Activated CD8-positive, alpha-beta T cell treated with anti-CD3 and anti-CD28 coated beads for 36 hours (primary cell): ENCODE results near the gene CSH1. TPM values are rescaled to one million over a fixed set of nuclear protein-coding genes. Genes with fewer than 3 reads are reported as not detected.

ENCODE experiments used
- ATAC-seq: fragments of 200-7000 bp; cut with Tn5 transposase; one replicate; pipeline ENCODE4 v1.10.0; 2021; ENCODE audit warnings: mild to moderate bottlenecking, moderate library complexity
- CTCF ChIA-PET: fragments of 350-600 bp; sonication (Branson Sonifier 250); formaldehyde crosslinking; loops from one replicate; lab custom pipeline; 2021; ENCODE audit warnings: antibody characterized with exemption; lab: Charles Lee
- POLR2A ChIA-PET: fragments of 350-600 bp; sonication (Branson Sonifier 250); formaldehyde crosslinking; loops from one replicate; lab custom pipeline; 2021; ENCODE audit warnings: antibody characterized with exemption; lab: Charles Lee
- DNase-seq: peaks from one replicate; pipeline ENCODE4 v3.0.0-alpha.2; 2020
- H3K27ac Mint-ChIP-seq: one replicate; pipeline ENCODE4 v1.8.0; 2021; ENCODE audit warnings: mild to moderate bottlenecking, mixed read lengths
- H3K27me3 Mint-ChIP-seq: one replicate; pipeline ENCODE4 v1.8.0; 2021; ENCODE audit warnings: mixed read lengths
- H3K36me3 Mint-ChIP-seq: one replicate; pipeline ENCODE4 v1.8.0; 2021; ENCODE audit warnings: low read depth, mixed read lengths
- H3K4me1 Mint-ChIP-seq: one replicate; pipeline ENCODE4 v1.8.0; 2021; ENCODE audit warnings: low read depth, mixed read lengths
- H3K4me3 Mint-ChIP-seq: one replicate; pipeline ENCODE4 v1.8.0; 2021; ENCODE audit warnings: mild to moderate bottlenecking, moderate library complexity, mixed read lengths
- H3K9me3 Mint-ChIP-seq: one replicate; pipeline ENCODE4 v1.8.0; 2021; ENCODE audit warnings: mixed read lengths
- intact Hi-C: fragments of 100-400 bp; cut with micrococcal nuclease; formaldehyde crosslinking; loops from one replicate; pipeline ENCODE4 v1.10.0; 2022
- total RNA-seq, 2 experiments: library from RNA; stranded (reverse); gene quantifications; one replicate each; pipeline ENCODE4 v1.2.3, GENCODE V29; 2021
- TF ChIP-seq, protein P1 (sequence below): fragments of 200-600 bp; IDR thresholded peaks from one replicate; pipeline ENCODE4 v1.8.0; 2022; ENCODE audit warnings: antibody characterized with exemption, mild to moderate bottlenecking

Gene CSH1
- total RNA-seq, 2 experiments from 2014 or later, result not detected

- intact Hi-C loops, result no loop called here
- TF ChIP-seq, protein P1, sequence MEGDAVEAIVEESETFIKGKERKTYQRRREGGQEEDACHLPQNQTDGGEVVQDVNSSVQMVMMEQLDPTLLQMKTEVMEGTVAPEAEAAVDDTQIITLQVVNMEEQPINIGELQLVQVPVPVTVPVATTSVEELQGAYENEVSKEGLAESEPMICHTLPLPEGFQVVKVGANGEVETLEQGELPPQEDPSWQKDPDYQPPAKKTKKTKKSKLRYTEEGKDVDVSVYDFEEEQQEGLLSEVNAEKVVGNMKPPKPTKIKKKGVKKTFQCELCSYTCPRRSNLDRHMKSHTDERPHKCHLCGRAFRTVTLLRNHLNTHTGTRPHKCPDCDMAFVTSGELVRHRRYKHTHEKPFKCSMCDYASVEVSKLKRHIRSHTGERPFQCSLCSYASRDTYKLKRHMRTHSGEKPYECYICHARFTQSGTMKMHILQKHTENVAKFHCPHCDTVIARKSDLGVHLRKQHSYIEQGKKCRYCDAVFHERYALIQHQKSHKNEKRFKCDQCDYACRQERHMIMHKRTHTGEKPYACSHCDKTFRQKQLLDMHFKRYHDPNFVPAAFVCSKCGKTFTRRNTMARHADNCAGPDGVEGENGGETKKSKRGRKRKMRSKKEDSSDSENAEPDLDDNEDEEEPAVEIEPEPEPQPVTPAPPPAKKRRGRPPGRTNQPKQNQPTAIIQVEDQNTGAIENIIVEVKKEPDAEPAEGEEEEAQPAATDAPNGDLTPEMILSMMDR, result no peak
- ChIA-PET POLR2A (interaction anchor here (1.6 kb wide), 1 partner anchor 80 kb away, joined by 4 read pairs; no protein-coding TSS in a partner anchor), CTCF (interaction anchor here (0.7 to 2.8 kb wide), 3 partner anchors 11 to 51 kb away, joined by 3 to 11 read pairs (median 3); partner anchors contain the start of gene GH1)
- no peaks in the 10 kb centered on the region for H3K27me3 Mint-ChIP-seq
- DNase-seq (no peak), ATAC-seq (no peak)
- H3K27ac Mint-ChIP-seq, result no peak overlapping the region
- H3K9me3 Mint-ChIP-seq, result no peaks in the 10 kb centered on the region
- H3K4me3 Mint-ChIP-seq, result no peak overlapping the region
- no peaks in the 10 kb centered on the region for H3K4me1 Mint-ChIP-seq
- no peaks in the 10 kb centered on the region for H3K36me3 Mint-ChIP-seq
These were observed 43.0 kb upstream of the CSH1 start for GRCh38 chr17:63939401-63939800.

- Mint-ChIP-seq H3K4me3 (no peak overlapping the region), H3K36me3 (no peaks in the 10 kb centered on the region), H3K27me3 (no peaks in the 10 kb centered on the region), H3K4me1 (peaks cover 1% of the 10 kb centered on the region), H3K27ac (no peak overlapping the region), H3K9me3 (no peaks in the 10 kb centered on the region)
- intact Hi-C loops, result no loop called here
- ATAC-seq (no peak), DNase-seq (no peak)
- CTCF ChIA-PET, result interaction anchor here (0.6 to 2.2 kb wide), 4 partner anchors 8 to 52 kb away, joined by 3 to 9 read pairs (median 5); no protein-coding TSS in a partner anchor
- POLR2A ChIA-PET, result no interaction called here
- TF ChIP-seq, protein P1, result no peak
These were observed 41.5 kb upstream of the CSH1 start for GRCh38 chr17:63937920-63938319.

DNA sequence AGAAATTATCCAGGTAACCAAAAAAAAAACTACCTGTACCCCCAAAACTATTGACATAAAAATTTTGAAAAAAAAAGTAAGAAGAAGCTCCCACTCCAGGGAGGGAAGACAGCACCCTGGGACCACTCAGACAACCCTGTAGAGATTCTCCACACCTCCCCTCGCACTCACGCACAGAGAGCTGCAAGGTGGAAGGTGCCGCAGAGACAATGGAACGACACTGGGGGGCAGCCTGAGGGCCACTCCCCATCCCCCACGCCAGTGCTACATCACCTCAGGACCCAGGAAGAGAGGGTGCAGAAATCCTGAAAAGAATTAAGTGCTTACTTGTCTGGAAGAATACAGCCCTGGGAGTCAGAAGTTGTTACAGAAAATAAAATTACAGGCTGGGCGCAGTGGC, 40.9 kb upstream of the CSH1 start:
- H3K36me3 Mint-ChIP-seq, result no peaks in the 10 kb centered on the region
- no peaks in the 10 kb centered on the region for H3K9me3 Mint-ChIP-seq
- DNase-seq (no peak), ATAC-seq (no peak)
- intact Hi-C loops, result no loop called here
- H3K27me3 Mint-ChIP-seq, result no peaks in the 10 kb centered on the region
- TF ChIP-seq, protein P1, result no peak
- peaks cover 6% of the 10 kb centered on the region for H3K4me1 Mint-ChIP-seq
- H3K4me3 Mint-ChIP-seq, result no peak overlapping the region
- POLR2A ChIA-PET, result no interaction called here
- H3K27ac Mint-ChIP-seq, result no peak overlapping the region
- CTCF ChIA-PET, result interaction anchor here (1.5 to 2.2 kb wide), 2 partner anchors 9 to 18 kb away, joined by 5 to 9 read pairs; no protein-coding TSS in a partner anchor

GRCh38 chr17:63934183-63935112, 38.1 kb upstream of the CSH1 start:
- DNase-seq (no peak), ATAC-seq (no peak)
- H3K4me3 Mint-ChIP-seq, result no peak overlapping the region
- H3K27me3 Mint-ChIP-seq, result no peaks in the 10 kb centered on the region
- ChIA-PET POLR2A (no interaction called here), CTCF (interaction anchor here (1.1 to 4.5 kb wide), 9 partner anchors 12 to 92 kb away, joined by 3 to 28 read pairs (median 4); partner anchors contain the start of gene GH1)
- no peaks in the 10 kb centered on the region for H3K36me3 Mint-ChIP-seq
- peaks cover 15% of the 10 kb centered on the region for H3K4me1 Mint-ChIP-seq
- H3K9me3 Mint-ChIP-seq, result no peaks in the 10 kb centered on the region
- TF ChIP-seq, protein P1, result no peak
- H3K27ac Mint-ChIP-seq, result no peak overlapping the region
- intact Hi-C loops, result no loop called here
